ENCODE data around the gene XPOT. TPM values are rescaled to one million over a fixed set of nuclear protein-coding genes. Genes with fewer than 3 reads are reported as not detected.

XPOT gene
- total and polyA plus RNA-seq, 4 donors: 21.1 to 65.7 (median 36.6) TPM

- H3K9me3 ChIP-seq (ENCODE audit: control insufficient read depth in 4 of 4, insufficient read depth in 3 of 4, low read length in 3 of 4): no peaks in the 10 kb centered on the region
- H3K4me3 ChIP-seq: peak overlapping the region; percentile 85
- H3K27me3 ChIP-seq (ENCODE audit: control insufficient read depth in 3 of 3, insufficient read depth in 3 of 3, low read length in 2 of 3): no peaks in the 10 kb centered on the region
- H3K4me1 ChIP-seq (ENCODE audit: control insufficient read depth in 5 of 5, insufficient read depth in 5 of 5, low read length in 5 of 5): peaks cover 0 to 6% (median 0%) of the 10 kb centered on the region in 5 donors
- 0 to 1% methylated on average over 61 to 78 of the region's 78 CpGs for WGBS, 2 donors
- ATAC-seq (ENCODE audit: insufficient read depth, low FRiP score): peak; percentile 59
- DNase-seq: peak; percentile 67 to 70 (median 69)
- H3K36me3 ChIP-seq (ENCODE audit: control insufficient read depth in 4 of 4, insufficient read depth in 4 of 4, low read length in 4 of 4): no peaks in the 10 kb centered on the region
- peak overlapping the region; percentile 63 to 94 for H3K9ac ChIP-seq (ENCODE audit: insufficient read depth in 1 of 2, low read length in 2 of 2)
- H3K27ac ChIP-seq (ENCODE audit: low read depth in 1 of 2, low read length in 1 of 2): peak overlapping the region; percentile 97 to 99
- no peak for TF ChIP-seq CTCF (IDR thresholded peaks at IDR 0.05; ENCODE audit: control extremely low read depth, extremely low read depth)
These were observed 471 bp downstream of the XPOT start for GRCh38 chr12:64404470-64405256.

GRCh38 chr12:64407342-64408223 lies 3.4 kb downstream of the XPOT start:
- Histone ChIP-seq H3K4me3 (no peak overlapping the region), H3K27ac (ENCODE audit: low read depth in 1 of 2, low read length in 1 of 2) (no peak overlapping the region), H3K27me3 (ENCODE audit: control insufficient read depth in 3 of 3, insufficient read depth in 3 of 3, low read length in 2 of 3) (no peaks in the 10 kb centered on the region), H3K9ac (ENCODE audit: insufficient read depth in 1 of 2, low read length in 2 of 2) (no peak overlapping the region), H3K36me3 (ENCODE audit: control insufficient read depth in 4 of 4, insufficient read depth in 4 of 4, low read length in 4 of 4) (peaks cover 6 to 15% (median 10%) of the 10 kb centered on the region in 4 donors), H3K9me3 (ENCODE audit: control insufficient read depth in 4 of 4, insufficient read depth in 3 of 4, low read length in 3 of 4) (no peaks in the 10 kb centered on the region), H3K4me1 (ENCODE audit: control insufficient read depth in 5 of 5, insufficient read depth in 5 of 5, low read length in 5 of 5) (peaks cover 0 to 6% (median 0%) of the 10 kb centered on the region in 5 donors)
- no peak for TF ChIP-seq CTCF (IDR thresholded peaks at IDR 0.05; ENCODE audit: control extremely low read depth, extremely low read depth)
- ATAC-seq (ENCODE audit: insufficient read depth, low FRiP score): no peak
- no peak for DNase-seq
- WGBS, 2 donors: 89 to 90% methylated on average over 9 of the region's 9 CpGs

- no peak for TF ChIP-seq CTCF (IDR thresholded peaks at IDR 0.05; ENCODE audit: control extremely low read depth, extremely low read depth)
- Histone ChIP-seq H3K9ac (ENCODE audit: insufficient read depth in 1 of 2, low read length in 2 of 2) (no peak overlapping the region), H3K4me1 (ENCODE audit: control insufficient read depth in 5 of 5, insufficient read depth in 5 of 5, low read length in 5 of 5) (peaks cover 0 to 3% (median 0%) of the 10 kb centered on the region in 5 donors), H3K9me3 (ENCODE audit: control insufficient read depth in 4 of 4, insufficient read depth in 3 of 4, low read length in 3 of 4) (no peaks in the 10 kb centered on the region), H3K4me3 (no peak overlapping the region), H3K27me3 (ENCODE audit: control insufficient read depth in 3 of 3, insufficient read depth in 3 of 3, low read length in 2 of 3) (no peaks in the 10 kb centered on the region), H3K36me3 (ENCODE audit: control insufficient read depth in 4 of 4, insufficient read depth in 4 of 4, low read length in 4 of 4) (peaks cover 16 to 31% (median 23%) of the 10 kb centered on the region in 4 donors), H3K27ac (ENCODE audit: low read depth in 1 of 2, low read length in 1 of 2) (no peak overlapping the region)
- DNase-seq (no peak), ATAC-seq (ENCODE audit: insufficient read depth, low FRiP score) (no peak)
- 97 to 98% methylated on average over 2 of the region's 2 CpGs for WGBS, 2 donors
These were observed 7.2 kb downstream of the XPOT start for GRCh38 chr12:64411427-64411826.

Measured in lung (tissue), 12 donors.